ENCODE results near the gene MUC21.

The MUC21 gene

DNA sequence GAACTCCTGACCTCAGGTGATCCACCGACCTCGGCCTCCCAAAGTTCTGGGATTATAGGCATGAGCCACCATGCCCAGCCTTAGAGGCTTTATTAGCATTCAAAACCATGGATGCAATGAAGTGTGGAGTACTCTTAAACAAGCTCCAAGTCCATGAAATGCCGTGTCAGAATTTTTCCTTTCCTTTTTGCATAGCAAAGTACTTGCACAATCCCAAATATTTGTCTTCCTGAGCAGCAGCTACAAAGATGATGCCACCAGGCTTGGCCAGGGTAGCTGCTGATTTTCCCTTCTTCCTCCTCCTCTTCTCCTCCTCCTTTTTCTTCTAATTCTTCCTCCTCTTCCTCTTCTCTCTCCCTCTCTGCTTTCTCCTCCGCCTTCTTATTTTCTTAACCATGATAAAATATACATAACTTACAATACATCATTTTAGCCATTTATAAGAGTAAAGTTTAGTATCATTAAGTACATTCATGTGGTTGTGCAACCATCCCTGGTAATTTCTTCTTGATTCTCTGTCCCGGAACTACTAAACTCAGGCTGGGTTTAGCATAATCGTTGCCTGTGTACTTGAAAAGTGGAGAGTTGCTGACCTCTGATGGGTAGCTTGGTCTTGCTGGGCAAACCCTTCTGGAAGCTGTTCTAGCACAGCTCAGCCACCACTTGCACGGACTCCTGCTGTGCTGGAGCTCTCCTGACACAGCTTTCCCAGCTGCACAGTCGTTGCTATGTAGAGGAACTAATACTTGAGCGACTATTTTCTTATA, 22.4 kb upstream of the MUC21 start:
- Histone ChIP-seq H4K20me1 (ENCODE audit: insufficient read depth, low read length) (no peaks in the 10 kb centered on the region), H3K9ac (ENCODE audit: low read length) (no peak overlapping the region), H3K9me3 (ENCODE audit: low read length) (no peaks in the 10 kb centered on the region), H3K4me3 (ENCODE audit: low read depth, low read length, poor library complexity, severe bottlenecking) (no peak overlapping the region), H3K27ac (ENCODE audit: low read depth, low read length, poor library complexity, severe bottlenecking) (no peak overlapping the region), H3K9me2 (ENCODE audit: low read depth, low read length) (no peaks in the 10 kb centered on the region), H3K79me2 (ENCODE audit: insufficient read depth, low read length) (no peaks in the 10 kb centered on the region), H2AFZ (ENCODE audit: low read length) (no peak overlapping the region), H3K4me1 (ENCODE audit: insufficient read depth, low read length, severe bottlenecking) (peaks cover 2% of the 10 kb centered on the region), H3K27me3 (ENCODE audit: insufficient read depth, low read length) (no peaks in the 10 kb centered on the region; the same call in 1 of the 2 replicates), H3K36me3 (ENCODE audit: insufficient read depth, low read length) (no peaks in the 10 kb centered on the region), H3K4me2 (ENCODE audit: low read length) (no peak overlapping the region), H3F3A (ENCODE audit: insufficient read depth, low read length) (no peaks in the 10 kb centered on the region)
- no peak for TF ChIP-seq CTCF (IDR thresholded peaks at IDR 0.05; ENCODE audit: low read length)
- TF ChIP-seq EZH2 (IDR thresholded peaks at IDR 0.05; ENCODE audit: borderline replicate concordance, low read length) = no peak

- Histone ChIP-seq H3K9ac (ENCODE audit: low read length) (no peak overlapping the region), H3K4me2 (ENCODE audit: low read length) (no peak overlapping the region), H2AFZ (ENCODE audit: low read length) (no peak overlapping the region), H3K9me2 (ENCODE audit: low read depth, low read length) (no peaks in the 10 kb centered on the region), H3K36me3 (ENCODE audit: insufficient read depth, low read length) (no peaks in the 10 kb centered on the region), H3F3A (ENCODE audit: insufficient read depth, low read length) (no peaks in the 10 kb centered on the region), H3K79me2 (ENCODE audit: insufficient read depth, low read length) (no peaks in the 10 kb centered on the region), H3K27me3 (ENCODE audit: insufficient read depth, low read length) (no peaks in the 10 kb centered on the region; the same call in 1 of the 2 replicates), H3K4me3 (ENCODE audit: low read depth, low read length, poor library complexity, severe bottlenecking) (no peak overlapping the region), H3K9me3 (ENCODE audit: low read length) (no peaks in the 10 kb centered on the region), H3K4me1 (ENCODE audit: insufficient read depth, low read length, severe bottlenecking) (no peaks in the 10 kb centered on the region), H4K20me1 (ENCODE audit: insufficient read depth, low read length) (no peaks in the 10 kb centered on the region), H3K27ac (ENCODE audit: low read depth, low read length, poor library complexity, severe bottlenecking) (no peak overlapping the region)
- TF ChIP-seq EZH2 (IDR thresholded peaks at IDR 0.05; ENCODE audit: borderline replicate concordance, low read length) (no peak), CTCF (IDR thresholded peaks at IDR 0.05; ENCODE audit: low read length) (no peak)
These were observed 20.8 kb upstream of the MUC21 start for GRCh38 chr6:30962716-30963115.

GRCh38 chr6:30963641-30964040, 19.9 kb upstream of the MUC21 start:
- H4K20me1 ChIP-seq (ENCODE audit: insufficient read depth, low read length) = no peaks in the 10 kb centered on the region
- no peak overlapping the region for H3K4me3 ChIP-seq (ENCODE audit: low read depth, low read length, poor library complexity, severe bottlenecking)
- no peak overlapping the region for H3K9ac ChIP-seq (ENCODE audit: low read length)
- no peaks in the 10 kb centered on the region for H3K4me1 ChIP-seq (ENCODE audit: insufficient read depth, low read length, severe bottlenecking)
- no peaks in the 10 kb centered on the region; the same call in 1 of the 2 replicates for H3K27me3 ChIP-seq (ENCODE audit: insufficient read depth, low read length)
- no peaks in the 10 kb centered on the region for H3K79me2 ChIP-seq (ENCODE audit: insufficient read depth, low read length)
- no peaks in the 10 kb centered on the region for H3K36me3 ChIP-seq (ENCODE audit: insufficient read depth, low read length)
- no peak overlapping the region for H3K27ac ChIP-seq (ENCODE audit: low read depth, low read length, poor library complexity, severe bottlenecking)
- no peak overlapping the region for H3K4me2 ChIP-seq (ENCODE audit: low read length)
- H2AFZ ChIP-seq (ENCODE audit: low read length) = no peak overlapping the region
- H3F3A ChIP-seq (ENCODE audit: insufficient read depth, low read length) = no peaks in the 10 kb centered on the region
- no peaks in the 10 kb centered on the region for H3K9me3 ChIP-seq (ENCODE audit: low read length)
- H3K9me2 ChIP-seq (ENCODE audit: low read depth, low read length) = no peaks in the 10 kb centered on the region
- TF ChIP-seq CTCF (IDR thresholded peaks at IDR 0.05; ENCODE audit: low read length) (no peak), EZH2 (IDR thresholded peaks at IDR 0.05; ENCODE audit: borderline replicate concordance, low read length) (no peak)

Data from OCI-LY1 (cell line).